ENCODE measurements around the gene HAX1. TPM values are rescaled to one million over a fixed set of nuclear protein-coding genes. Genes with fewer than 3 reads are reported as not detected.
A peak's percentile ranks its signal among the peaks of the same experiment; 100 is the strongest.

Gene HAX1
- total and polyA plus RNA-seq, 2 of the 8 experiments (the other 6 are each of a cell fraction or from before 2014, with no cell fraction given): 82.2 to 115 TPM

DNA sequence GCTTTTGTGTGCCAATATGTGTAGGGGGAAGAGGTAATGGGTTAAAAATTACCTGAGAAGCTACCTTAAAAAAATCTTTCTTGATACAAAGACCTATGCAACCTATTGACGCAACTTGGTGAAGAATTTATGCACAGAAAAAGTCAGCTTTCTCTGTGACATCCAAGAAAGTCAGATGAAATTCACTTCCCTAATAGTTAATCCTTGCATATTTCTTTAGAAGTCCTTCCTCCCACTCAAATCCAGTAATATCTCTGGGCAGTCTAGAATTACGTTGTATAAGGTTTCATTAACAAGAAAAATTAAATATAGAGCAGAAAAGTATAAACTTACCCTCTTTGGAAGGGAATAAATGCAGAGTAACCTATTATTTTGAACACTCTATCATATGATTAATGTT is 48.8 kb upstream of the HAX1 start:
- no peak overlapping the region for H2AK5ac ChIP-seq (ENCODE audit: low read depth, low read length)
- H2BK15ac ChIP-seq (ENCODE audit: low read length): no peak overlapping the region
- H3K9me3 ChIP-seq (ENCODE audit: insufficient read depth in 2 of 2, low read depth in 1 of 2, low read length in 1 of 2): no peaks in the 10 kb centered on the region
- no peak overlapping the region for H3K56ac ChIP-seq (replicated peaks; ENCODE audit: insufficient read length, low read depth, low read length)
- no peak overlapping the region for H4K8ac ChIP-seq (ENCODE audit: extremely low read depth, insufficient read depth, low read length)
- FAIRE-seq (no peak), DNase-seq (ENCODE audit: low read depth in 1 of 2, low spot score in 2 of 2) (no peak)
- H3K27me3 ChIP-seq (replicated peaks in 1 of 4; ENCODE audit: control insufficient read depth in 3 of 4, extremely low read depth in 1 of 4, insufficient read depth in 3 of 4, low read length in 3 of 4): no peaks in the 10 kb centered on the region
- H3K4me3 ChIP-seq (ENCODE audit: extremely low read depth in 1 of 4, insufficient read depth in 2 of 4, low read depth in 3 of 4, low read length in 4 of 4): peak overlapping the region in 1 of 4 experiments; percentile 83; a peak in 2 of 8 replicates
- peak overlapping the region in 1 of 2 experiments; percentile 18; a peak in 1 of 4 replicates for H3K4me2 ChIP-seq (ENCODE audit: insufficient read depth in 1 of 2, low read depth in 2 of 2, low read length in 2 of 2)
- H3K9ac ChIP-seq (replicated peaks in 1 of 4; ENCODE audit: extremely low read depth in 1 of 4, low read depth in 3 of 4, low read length in 3 of 4): no peak overlapping the region
- peaks cover 0 to 10% (median 3%) of the 10 kb centered on the region in 4 experiments; a peak in 4 of 7 replicates for H3K4me1 ChIP-seq (replicated peaks in 1 of 4; ENCODE audit: control insufficient read depth in 3 of 4, insufficient read depth in 4 of 4, low read length in 3 of 4)
- H2BK12ac ChIP-seq (ENCODE audit: low read depth, low read length): no peak overlapping the region
- WGBS, 2 experiments (ENCODE audit: extremely low coverage in 1 of 2, insufficient coverage in 1 of 2, insufficient read length in 1 of 2, insufficient replicate concordance in 2 of 2, low coverage in 1 of 2, low lambda C conversion rate in 2 of 2, missing lambda C conversion rate in 1 of 2): 89% methylated on average over 2 of the region's 2 CpGs; no CpG with 5 or more reads in 1 of the 2 experiments
- H3K27ac ChIP-seq (ENCODE audit: low read depth, low read length): no peak overlapping the region
- H3K79me2 ChIP-seq (ENCODE audit: control insufficient read depth in 1 of 2, insufficient read depth in 2 of 2, low read length in 2 of 2): peaks cover 47 to 88% of the 10 kb centered on the region in 2 experiments
- H2BK120ac ChIP-seq (replicated peaks; ENCODE audit: low read depth, low read length): no peak overlapping the region
- POLR2A ChIA-PET (ENCODE audit: partially characterized antibody): interaction anchor here (0.8 to 9.0 kb wide), 7 partner anchors 11 to 55 kb away, joined by 3 to 107 read pairs (median 4); no protein-coding TSS in a partner anchor
- no peak overlapping the region for H2BK5ac ChIP-seq (ENCODE audit: low read depth, low read length)
- H4K91ac ChIP-seq (replicated peaks; ENCODE audit: insufficient read length, low read length): no peak overlapping the region
- H4K20me1 ChIP-seq (replicated peaks in 1 of 2; ENCODE audit: control insufficient read depth in 1 of 2, insufficient read depth in 2 of 2, low read length in 2 of 2): peaks cover 7 to 9% of the 10 kb centered on the region in 2 experiments
- no peak overlapping the region for H2BK20ac ChIP-seq (ENCODE audit: low read length)
- no peak overlapping the region for H2AFZ ChIP-seq (ENCODE audit: low read length)
- H3K23ac ChIP-seq (ENCODE audit: insufficient read length): no peak overlapping the region
- peaks cover 15 to 41% (median 25%) of the 10 kb centered on the region in 4 experiments for H3K36me3 ChIP-seq (ENCODE audit: control insufficient read depth in 2 of 4, insufficient read depth in 4 of 4, low read length in 3 of 4)
- CTCF ChIA-PET (ENCODE audit: partially characterized antibody): interaction anchor here (1.4 to 2.6 kb wide), 5 partner anchors 11 to 111 kb away, joined by 4 to 9 read pairs (median 4); partner anchors contain the start of genes HAX1 and TPM3
- no peak overlapping the region for H3K18ac ChIP-seq (ENCODE audit: extremely low read depth, low read length)
- no peak overlapping the region for H3K4ac ChIP-seq (replicated peaks; ENCODE audit: insufficient read length, low read depth, low read length)
- H3K14ac ChIP-seq (ENCODE audit: insufficient read length): no peak overlapping the region
- H3K79me1 ChIP-seq (ENCODE audit: low read depth, low read length): peaks cover 4% of the 10 kb centered on the region; the same call in 1 of the 2 replicates
- peaks cover 5% of the 10 kb centered on the region for H3K23me2 ChIP-seq (ENCODE audit: low read depth, low read length)
- H4K5ac ChIP-seq (ENCODE audit: insufficient read length, low read depth, low read length): no peak overlapping the region
- TF ChIP-seq SRF (IDR thresholded peaks at IDR 0.05; ENCODE audit: low read depth, low read length): no peak
- no peak for TF ChIP-seq TBP (IDR thresholded peaks at IDR 0.05; ENCODE audit: low read depth, low read length)
- no peak for TF ChIP-seq HDAC6 (IDR thresholded peaks at IDR 0.05; ENCODE audit: low read depth, low read length)
- TF ChIP-seq KDM5A (IDR thresholded peaks at IDR 0.05; ENCODE audit: low read length): no peak
- TF ChIP-seq RNF2 (IDR thresholded peaks at IDR 0.05; ENCODE audit: borderline replicate concordance, low read depth, low read length, missing control alignments, poor library complexity, severe bottlenecking): no peak
- TF ChIP-seq CREB1 (IDR thresholded peaks at IDR 0.05): no peak
- no peak for TF ChIP-seq TAF7 (optimal IDR thresholded peaks at IDR 0.05; ENCODE audit: borderline replicate concordance, low read depth, low read length)
- no peak for TF ChIP-seq POU5F1 (IDR thresholded peaks at IDR 0.05; ENCODE audit: low read depth, low read length)
- TF ChIP-seq RAD21 (IDR thresholded peaks at IDR 0.05 in 1 of 2, conservative IDR thresholded peaks at IDR 0.05 in 1 of 2; ENCODE audit: low read depth in 2 of 2, low read length in 2 of 2): no peak
- no peak for TF ChIP-seq CHD1 (IDR thresholded peaks at IDR 0.05; ENCODE audit: low read depth, low read length)
- TF ChIP-seq, protein P1, sequence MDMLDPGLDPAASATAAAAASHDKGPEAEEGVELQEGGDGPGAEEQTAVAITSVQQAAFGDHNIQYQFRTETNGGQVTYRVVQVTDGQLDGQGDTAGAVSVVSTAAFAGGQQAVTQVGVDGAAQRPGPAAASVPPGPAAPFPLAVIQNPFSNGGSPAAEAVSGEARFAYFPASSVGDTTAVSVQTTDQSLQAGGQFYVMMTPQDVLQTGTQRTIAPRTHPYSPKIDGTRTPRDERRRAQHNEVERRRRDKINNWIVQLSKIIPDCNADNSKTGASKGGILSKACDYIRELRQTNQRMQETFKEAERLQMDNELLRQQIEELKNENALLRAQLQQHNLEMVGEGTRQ (IDR thresholded peaks at IDR 0.05; ENCODE audit: low read length): no peak
- TF ChIP-seq, protein P2, sequence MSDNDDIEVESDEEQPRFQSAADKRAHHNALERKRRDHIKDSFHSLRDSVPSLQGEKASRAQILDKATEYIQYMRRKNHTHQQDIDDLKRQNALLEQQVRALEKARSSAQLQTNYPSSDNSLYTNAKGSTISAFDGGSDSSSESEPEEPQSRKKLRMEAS (IDR thresholded peaks at IDR 0.05): no peak

Data from H1 (cell line).